ENCODE results near the gene KDM4E.

Gene KDM4E

GRCh38 chr11:95068549-95068948, 43.5 kb downstream of the KDM4E start:
- no peak for TF ChIP-seq CTCF (IDR thresholded peaks at IDR 0.05)

GRCh38 chr11:95070471-95070870, 45.4 kb downstream of the KDM4E start:
- TF ChIP-seq CTCF (IDR thresholded peaks at IDR 0.05), result no peak

GRCh38 chr11:95072948-95073347, 47.9 kb downstream of the KDM4E start:
- TF ChIP-seq CTCF (IDR thresholded peaks at IDR 0.05), result no peak

- TF ChIP-seq CTCF (IDR thresholded peaks at IDR 0.05), result no peak
Observed at GRCh38 chr11:95074792-95075563, 49.9 kb downstream of the KDM4E start.

GRCh38 chr11:95076416-95076815, 51.4 kb downstream of the KDM4E start:
- no peak for TF ChIP-seq CTCF (IDR thresholded peaks at IDR 0.05)

- TF ChIP-seq CTCF (IDR thresholded peaks at IDR 0.05), result no peak
Observed at GRCh38 chr11:95076981-95077380, 51.9 kb downstream of the KDM4E start.
